PC-9 (cell line): ENCODE results near the gene WAPL. TPM values are rescaled to one million over a fixed set of nuclear protein-coding genes. Genes with fewer than 3 reads are reported as not detected.

ENCODE experiments used
- BruUV-seq: library from RNA; stranded (reverse); fragments of 400-500 nt; replicated peaks from 2 replicates; lab custom pipeline; 2021; lab: Mats Ljungman, UMichigan
- CTCF ChIA-PET: fragments of 300-600 bp; sonication (Branson Sonifier 250); formaldehyde crosslinking; loops from one replicate; lab custom pipeline; 2022; ENCODE audit warnings: antibody characterized with exemption; lab: Charles Lee
- POLR2A ChIA-PET: fragments of 300-600 bp; sonication (Branson Sonifier 250); formaldehyde crosslinking; loops from one replicate; lab custom pipeline; 2022; ENCODE audit warnings: antibody characterized with exemption; ENCODE audit not compliant: unreplicated experiment; lab: Charles Lee
- DNase-seq, 2 experiments: peaks; one replicate each; pipeline versions ENCODE4 v3.0.0 to v3.0.0-alpha.2; 2015 to 2022; ENCODE audit warnings: mixed read lengths in 1 of 2
- H2AFZ ChIP-seq: fragments of 200-600 bp; sonication (generic); 2 replicates; pipeline ENCODE4 v1.8.1; 2017; ENCODE audit warnings: antibody characterized with exemption
- H3F3A ChIP-seq: fragments of 200-600 bp; sonication (generic); 2 replicates; pipeline ENCODE4 v1.8.1; 2017; ENCODE audit warnings: antibody characterized with exemption, mild to moderate bottlenecking, low read depth; ENCODE audit not compliant: insufficient read depth
- H3K27ac ChIP-seq: fragments of 200-600 bp; sonication (generic); 2 replicates; pipeline ENCODE4 v1.6.1; 2016; ENCODE audit warnings: mixed run types
- H3K27me3 ChIP-seq: fragments of 200-600 bp; sonication (generic); 2 replicates; pipeline ENCODE4 v1.6.1; 2016; ENCODE audit warnings: low read depth, mixed run types; ENCODE audit not compliant: insufficient read depth
- H3K36me3 ChIP-seq: fragments of 200-600 bp; sonication (generic); 2 replicates; pipeline ENCODE4 v1.6.1; 2016; ENCODE audit warnings: low read depth, mixed run types
- H3K4me1 ChIP-seq: fragments of 200-600 bp; sonication (generic); replicated peaks from 2 replicates; pipeline ENCODE4 v1.6.1; 2016; ENCODE audit warnings: mixed run types; ENCODE audit not compliant: insufficient read depth
- H3K4me2 ChIP-seq: fragments of 200-600 bp; sonication (generic); 2 replicates; pipeline ENCODE4 v1.6.1; 2017; ENCODE audit warnings: mixed run types
- H3K4me3 ChIP-seq: fragments of 200-600 bp; sonication (generic); 2 replicates; pipeline ENCODE4 v1.6.1; 2016; ENCODE audit warnings: mixed run types
- H3K79me2 ChIP-seq: fragments of 200-600 bp; sonication (generic); 2 replicates; pipeline ENCODE4 v1.6.1; 2017; ENCODE audit warnings: low read depth, mixed run types
- H3K9me2 ChIP-seq: fragments of 200-600 bp; sonication (generic); 2 replicates; pipeline ENCODE4 v1.8.1; 2017; ENCODE audit warnings: mild to moderate bottlenecking; ENCODE audit not compliant: insufficient read depth
- H3K9me3 ChIP-seq: fragments of 200-600 bp; sonication (generic); 2 replicates; pipeline ENCODE4 v1.8.1; 2016; ENCODE audit warnings: low read depth; ENCODE audit not compliant: insufficient read depth
- H4K20me1 ChIP-seq: fragments of 200-600 bp; sonication (generic); 2 replicates; pipeline ENCODE4 v1.8.1; 2017; ENCODE audit not compliant: insufficient read depth
- CTCF ChIP-seq: fragments of 200-600 bp; sonication (generic); conservative IDR thresholded peaks from 2 replicates; pipeline ENCODE4 v1.6.1; 2017; ENCODE audit warnings: mixed run types, antibody characterized with exemption, mild to moderate bottlenecking, moderate library complexity
- EZH2 ChIP-seq: fragments of 200-600 bp; sonication (generic); IDR thresholded peaks from 2 replicates; pipeline ENCODE4 v1.8.0; 2017; ENCODE audit warnings: antibody characterized with exemption, low read depth
- intact Hi-C: fragments of 100-400 bp; cut with micrococcal nuclease; formaldehyde crosslinking; loops from one replicate; pipeline ENCODE4 v1.10.0; 2022; ENCODE audit not compliant: unreplicated experiment
- total RNA-seq: library from RNA; stranded (reverse); gene quantifications from 2 replicates; pipeline ENCODE4 v1.2.3, GENCODE V29; 2021

Gene WAPL
- total RNA-seq, 1 experiment from 2014 or later: 20.9 TPM

GRCh38 chr10:86411281-86411841 lies 110.2 kb downstream of the WAPL start:
- H3K27me3 ChIP-seq: no peaks in the 10 kb centered on the region
- DNase-seq: no peak
- H2AFZ ChIP-seq: no peak overlapping the region
- ChIA-PET POLR2A (no interaction called here), CTCF (interaction anchor here (0.6 kb wide), 1 partner anchor 386 kb away, joined by 6 read pairs; no protein-coding TSS in a partner anchor)
- H3F3A ChIP-seq: no peaks in the 10 kb centered on the region
- H4K20me1 ChIP-seq: no peaks in the 10 kb centered on the region
- no peak overlapping the region for H3K4me2 ChIP-seq
- no peaks in the 10 kb centered on the region for H3K79me2 ChIP-seq
- no peaks in the 10 kb centered on the region for H3K9me2 ChIP-seq
- no peaks in the 10 kb centered on the region for H3K9me3 ChIP-seq
- H3K4me3 ChIP-seq: no peak overlapping the region
- H3K4me1 ChIP-seq: no peaks in the 10 kb centered on the region
- TF ChIP-seq CTCF: no peak
- TF ChIP-seq EZH2: no peak
- BruUV-seq: no TSS peak
- no peak overlapping the region for H3K27ac ChIP-seq
- no peaks in the 10 kb centered on the region for H3K36me3 ChIP-seq
- intact Hi-C loops: no loop called here

GRCh38 chr10:86410542-86411124 lies 111.0 kb downstream of the WAPL start:
- ChIA-PET POLR2A (no interaction called here), CTCF (interaction anchor here (0.6 kb wide), 1 partner anchor 387 kb away, joined by 6 read pairs; no protein-coding TSS in a partner anchor)
- no TSS peak for BruUV-seq
- Histone ChIP-seq H3K27ac (no peak overlapping the region), H3K4me3 (no peak overlapping the region), H3K4me1 (no peaks in the 10 kb centered on the region), H3K27me3 (no peaks in the 10 kb centered on the region), H3F3A (no peaks in the 10 kb centered on the region), H4K20me1 (no peaks in the 10 kb centered on the region), H3K9me2 (no peaks in the 10 kb centered on the region), H3K4me2 (no peak overlapping the region), H2AFZ (no peak overlapping the region), H3K9me3 (no peaks in the 10 kb centered on the region), H3K79me2 (no peaks in the 10 kb centered on the region), H3K36me3 (no peaks in the 10 kb centered on the region)
- peak in 1 of 2 experiments; percentile 55 for DNase-seq
- no peak for TF ChIP-seq EZH2
- no peak for TF ChIP-seq CTCF
- intact Hi-C loops: no loop called here

GRCh38 chr10:86409183-86409582 lies 112.4 kb downstream of the WAPL start:
- intact Hi-C loops: no loop called here
- no peaks in the 10 kb centered on the region for H3K36me3 ChIP-seq
- H3K4me1 ChIP-seq: no peaks in the 10 kb centered on the region
- CTCF ChIA-PET: interaction anchor here (0.6 kb wide), 1 partner anchor 11 kb away, joined by 15 read pairs; no protein-coding TSS in a partner anchor
- no peak for DNase-seq
- H3K79me2 ChIP-seq: no peaks in the 10 kb centered on the region
- POLR2A ChIA-PET: no interaction called here
- H3K27me3 ChIP-seq: no peaks in the 10 kb centered on the region
- no peak overlapping the region for H2AFZ ChIP-seq
- no peaks in the 10 kb centered on the region for H3K9me3 ChIP-seq
- no peak overlapping the region for H3K4me3 ChIP-seq
- no TSS peak for BruUV-seq
- TF ChIP-seq EZH2: no peak
- TF ChIP-seq CTCF: no peak
- H3K4me2 ChIP-seq: no peak overlapping the region
- no peak overlapping the region for H3K27ac ChIP-seq
- H3K9me2 ChIP-seq: no peaks in the 10 kb centered on the region
- H4K20me1 ChIP-seq: no peaks in the 10 kb centered on the region
- H3F3A ChIP-seq: no peaks in the 10 kb centered on the region
